HG03575 (cell line): ENCODE data around the gene LPGAT1.
"Not testable (repeated sequence)": the region's sequence is repeated elsewhere in the genome, so short reads cannot be mapped to it uniquely, and the experiment has no call there.

ENCODE experiments used
- ATAC-seq: cut with Tn5 transposase; IDR thresholded peaks from one replicate; pipeline ENCODE4 v1.9.1; 2021; ENCODE audit not compliant: unreplicated experiment, insufficient number of reproducible peaks, low FRiP score; ENCODE audit errors: extremely low read depth

Gene LPGAT1, protein sequence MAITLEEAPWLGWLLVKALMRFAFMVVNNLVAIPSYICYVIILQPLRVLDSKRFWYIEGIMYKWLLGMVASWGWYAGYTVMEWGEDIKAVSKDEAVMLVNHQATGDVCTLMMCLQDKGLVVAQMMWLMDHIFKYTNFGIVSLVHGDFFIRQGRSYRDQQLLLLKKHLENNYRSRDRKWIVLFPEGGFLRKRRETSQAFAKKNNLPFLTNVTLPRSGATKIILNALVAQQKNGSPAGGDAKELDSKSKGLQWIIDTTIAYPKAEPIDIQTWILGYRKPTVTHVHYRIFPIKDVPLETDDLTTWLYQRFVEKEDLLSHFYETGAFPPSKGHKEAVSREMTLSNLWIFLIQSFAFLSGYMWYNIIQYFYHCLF

DNA sequence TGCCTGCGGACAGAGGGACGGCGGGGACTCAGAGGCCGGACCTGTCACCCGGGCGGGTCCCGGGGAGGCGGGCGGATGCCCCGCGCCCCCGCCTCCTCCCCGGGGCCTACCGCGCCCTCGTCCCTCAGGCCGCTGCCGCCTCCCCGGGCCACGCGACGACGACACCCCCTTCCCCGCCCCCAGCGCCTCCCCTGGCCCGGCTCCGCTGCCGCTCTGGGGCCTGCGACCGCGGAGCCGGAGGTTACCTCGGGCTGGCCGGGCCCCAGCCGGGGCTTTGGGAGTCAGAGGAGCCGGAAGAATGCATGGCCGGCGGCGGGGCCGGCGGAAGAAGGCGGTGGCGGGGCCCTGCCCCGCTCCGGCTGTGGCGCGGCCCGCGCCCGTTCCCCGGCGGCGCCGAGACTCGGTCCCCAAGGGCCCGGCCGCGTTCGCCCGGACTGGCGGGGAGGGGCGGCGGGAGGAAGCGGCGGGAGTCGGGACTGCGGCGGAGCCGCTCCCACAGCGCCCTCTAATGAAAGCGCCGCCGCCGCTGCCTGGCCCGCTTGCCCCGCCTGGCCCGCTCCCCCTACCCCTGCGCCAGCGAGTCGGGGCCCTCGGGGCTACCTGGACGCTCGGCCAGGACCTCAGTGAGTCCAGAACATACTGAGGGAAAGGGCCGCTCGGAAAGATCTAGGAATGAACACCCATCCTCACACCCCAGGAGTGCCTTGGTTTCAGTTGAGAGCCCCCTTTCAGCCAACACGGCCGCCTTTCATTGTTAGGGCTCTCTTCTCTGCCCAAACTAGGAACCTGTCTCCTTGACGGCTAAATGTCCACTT is at the start of gene LPGAT1:
TSS of gene LPGAT1 (minus strand) at position 436 of the 815 bp plus-strand sequence. CDS start 1,467 bp downstream, outside the sequence.
- ATAC-seq = no peak

DNA sequence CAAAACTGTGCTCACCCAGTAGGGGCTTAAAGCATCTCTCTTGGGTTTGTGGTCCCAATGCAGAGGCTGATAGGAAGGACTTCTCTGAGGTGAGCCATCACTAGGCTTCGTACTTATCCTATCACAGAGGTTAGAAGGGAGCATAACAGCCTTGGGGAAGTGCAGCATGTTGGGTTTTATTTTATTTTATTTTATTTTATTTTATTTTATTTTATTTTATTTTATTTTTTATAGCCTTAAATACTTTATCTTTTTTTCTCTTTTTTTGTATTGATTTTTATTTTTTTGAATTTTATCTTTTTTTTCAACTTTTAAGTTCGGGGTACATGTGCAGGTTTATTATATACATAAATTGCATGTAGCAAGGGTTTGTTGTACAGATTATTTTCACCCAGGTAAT is 48.9 kb upstream of the LPGAT1 start:
- ATAC-seq = no peak

DNA sequence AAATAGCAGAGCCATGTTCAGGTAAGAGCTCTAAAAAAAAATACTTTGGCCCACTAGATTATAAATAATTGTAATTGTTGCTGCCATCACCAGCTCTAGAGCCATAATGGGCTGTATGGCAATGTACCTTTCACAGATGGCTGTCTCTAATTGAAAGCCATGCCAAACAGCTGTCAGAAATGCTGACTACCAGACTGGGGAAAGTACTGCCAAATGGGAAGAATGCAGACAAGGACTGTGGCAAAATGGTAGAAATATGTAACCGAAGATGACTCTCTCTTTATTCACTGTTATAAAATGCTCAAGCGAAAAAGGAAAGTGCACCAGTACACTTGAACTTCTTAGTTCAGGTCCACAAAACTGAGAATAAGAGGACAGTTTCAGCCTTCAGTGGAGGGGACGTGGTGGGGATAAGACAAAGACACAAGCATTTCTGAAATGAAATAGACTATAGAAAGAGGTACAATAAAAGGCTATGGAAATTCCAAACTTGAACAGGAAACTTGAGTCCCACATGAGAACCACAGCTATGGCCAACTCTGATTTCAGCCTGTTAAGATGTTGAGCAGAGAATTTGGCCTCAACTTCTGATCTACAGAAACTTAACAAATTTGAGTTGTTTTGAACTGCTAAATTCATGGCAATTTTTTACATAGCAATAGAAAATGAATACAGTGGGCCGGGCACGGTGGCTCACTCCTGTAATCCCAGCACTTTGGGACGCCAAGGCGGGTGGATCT is 46.5 kb upstream of the LPGAT1 start:
- ATAC-seq = no peak

DNA sequence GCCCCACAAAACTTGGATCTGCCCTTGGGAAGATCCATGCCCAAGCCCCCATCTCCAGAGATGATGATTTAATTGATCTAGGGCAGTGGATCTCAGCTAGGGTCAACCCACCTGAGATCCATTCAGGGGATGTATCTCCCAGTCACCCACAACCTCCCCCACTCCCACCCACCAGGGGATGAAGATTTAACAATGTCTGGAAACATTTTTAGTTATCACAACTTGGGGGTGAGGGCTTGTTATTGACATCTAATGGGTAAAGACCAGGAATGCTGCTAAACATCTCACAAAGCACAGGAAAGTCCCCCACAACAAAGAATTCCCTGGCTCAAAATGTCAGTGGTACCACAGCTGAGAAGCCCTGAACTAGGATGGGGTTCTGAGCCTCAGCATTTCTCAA is 45.0 kb upstream of the LPGAT1 start:
- ATAC-seq = no peak

DNA sequence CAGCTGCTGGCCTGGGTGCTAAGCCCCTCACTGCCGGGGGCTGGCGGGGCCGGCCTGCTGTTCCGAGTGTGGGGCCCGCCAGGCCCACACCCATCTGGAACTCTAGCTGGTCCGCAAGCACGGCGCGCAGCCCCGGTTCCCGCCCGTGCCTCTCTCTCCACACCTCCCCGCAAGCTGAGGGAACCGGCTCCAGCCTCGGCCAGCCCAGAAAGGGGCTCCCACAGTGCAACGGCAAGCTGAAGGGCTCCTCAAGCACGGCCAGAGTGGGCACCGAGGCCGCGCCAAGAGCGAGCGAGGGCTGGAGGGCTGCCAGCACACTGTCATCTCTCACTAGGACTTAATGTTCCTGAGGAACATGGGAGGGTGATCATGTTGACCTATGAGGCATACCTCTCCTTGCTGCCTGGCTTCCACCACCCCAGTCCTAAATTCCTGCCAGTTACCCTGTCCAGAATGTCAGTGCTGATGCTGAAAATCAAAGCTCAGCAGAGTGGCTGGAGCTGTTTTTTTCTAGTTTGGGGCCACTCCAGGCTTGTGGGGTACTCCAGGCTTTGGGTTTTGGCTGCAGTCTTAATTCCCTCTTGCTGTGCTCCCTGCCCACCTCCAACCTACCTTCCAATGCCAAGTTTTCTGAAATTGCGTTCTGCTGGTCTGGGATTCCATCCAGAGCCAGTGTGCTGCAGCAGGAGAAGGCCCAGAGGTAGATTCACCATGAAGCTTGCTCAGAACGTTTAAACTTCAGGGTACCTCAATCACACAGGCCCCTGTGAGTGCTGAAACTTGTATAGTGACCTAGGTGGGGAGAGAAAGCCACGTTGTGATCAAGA is 44.2 kb upstream of the LPGAT1 start:
- no peak for ATAC-seq

DNA sequence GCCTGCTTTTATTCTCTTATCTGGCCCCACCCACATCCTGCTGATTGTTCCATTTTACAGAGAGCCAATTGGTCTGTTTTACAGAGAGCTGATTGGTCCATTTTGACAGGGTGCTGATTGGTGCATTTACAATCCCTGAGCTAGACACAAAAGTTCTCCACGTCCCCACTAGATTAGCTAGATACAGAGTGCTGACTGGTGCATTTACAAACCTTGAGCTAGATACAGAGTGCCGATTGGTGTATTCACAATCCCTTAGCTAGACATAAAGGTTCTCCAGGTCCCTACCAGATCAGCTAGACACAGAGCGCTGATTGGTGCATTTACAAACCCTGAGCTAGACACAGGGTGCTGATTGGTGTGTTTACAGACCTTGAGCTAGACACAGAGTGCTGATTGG is 43.2 kb upstream of the LPGAT1 start:
- not testable (repeated sequence) for ATAC-seq

DNA sequence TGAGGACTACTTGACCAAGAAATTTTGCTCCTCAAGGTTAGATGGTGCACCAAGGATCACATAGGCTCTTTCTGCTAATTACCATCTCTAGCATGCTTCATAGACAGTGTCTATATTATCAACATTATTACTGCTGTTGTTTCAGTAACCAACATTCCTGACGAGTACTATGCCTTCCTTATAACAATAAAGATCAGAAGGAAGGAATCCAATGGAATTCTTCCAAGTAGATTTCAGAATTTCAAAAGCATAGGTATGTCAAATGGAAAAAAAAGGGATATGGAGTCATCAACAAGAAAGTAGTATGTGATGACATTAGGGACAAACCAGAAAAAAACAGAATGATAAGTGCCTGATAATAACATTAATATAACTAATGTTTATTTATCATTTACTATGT is 39.6 kb upstream of the LPGAT1 start:
- no peak for ATAC-seq

DNA sequence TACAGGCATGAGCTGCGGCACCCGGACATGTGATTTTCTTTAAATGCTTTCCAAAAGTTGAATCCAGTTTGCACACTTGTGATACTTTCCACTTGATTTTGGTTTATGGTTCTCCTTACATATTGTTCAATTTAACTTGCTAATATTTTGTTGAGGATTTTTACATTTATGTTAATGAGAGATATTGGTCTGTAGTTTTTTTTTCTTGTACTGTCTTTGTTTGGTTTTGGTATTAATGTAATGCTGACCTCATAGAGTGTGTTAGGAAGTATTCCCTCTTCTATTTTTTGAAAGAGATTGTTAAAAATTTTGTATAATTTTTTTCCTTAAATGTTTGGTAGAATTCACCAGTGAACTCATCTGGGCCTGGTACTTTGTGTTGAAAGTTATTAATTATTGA is 34.6 kb upstream of the LPGAT1 start:
- no peak for ATAC-seq

DNA sequence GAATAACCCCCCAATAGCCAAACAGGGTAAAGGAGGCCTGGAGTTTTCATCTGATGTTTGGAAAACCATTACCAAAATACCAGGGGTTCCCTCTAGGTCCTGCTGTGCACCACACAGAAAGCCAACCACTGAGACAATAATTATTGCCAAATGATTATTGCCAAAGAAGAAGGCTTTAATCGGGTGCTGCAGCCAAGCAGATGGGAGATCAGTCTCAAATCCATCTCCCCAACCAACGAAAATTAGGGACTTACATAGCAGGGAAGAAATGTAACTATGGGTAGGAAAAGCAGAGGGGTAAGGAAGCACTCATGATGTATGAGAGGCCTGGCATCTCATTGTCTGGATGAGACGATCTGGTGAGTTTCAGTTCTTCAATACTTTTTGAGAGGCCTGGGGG is 28.8 kb upstream of the LPGAT1 start:
- ATAC-seq = no peak

DNA sequence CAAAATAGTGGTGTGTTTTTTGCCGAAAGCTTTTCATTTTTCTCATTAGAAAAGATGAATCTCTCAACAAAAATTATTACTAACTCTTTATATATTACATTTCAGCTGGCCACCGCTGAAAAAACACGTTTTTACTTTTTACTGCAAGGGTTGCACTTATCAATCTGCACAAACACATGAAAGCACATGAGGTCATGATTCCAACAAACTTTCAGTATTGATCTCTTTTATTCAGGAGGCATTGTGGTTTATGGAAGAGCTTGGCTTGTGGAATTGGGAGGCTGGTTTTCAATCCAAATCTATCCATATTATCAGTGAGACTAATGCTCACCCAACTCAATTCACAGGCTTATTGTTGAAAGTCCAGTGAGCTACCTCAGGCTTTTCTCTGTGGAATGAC is 20.6 kb upstream of the LPGAT1 start:
- ATAC-seq = no peak

DNA sequence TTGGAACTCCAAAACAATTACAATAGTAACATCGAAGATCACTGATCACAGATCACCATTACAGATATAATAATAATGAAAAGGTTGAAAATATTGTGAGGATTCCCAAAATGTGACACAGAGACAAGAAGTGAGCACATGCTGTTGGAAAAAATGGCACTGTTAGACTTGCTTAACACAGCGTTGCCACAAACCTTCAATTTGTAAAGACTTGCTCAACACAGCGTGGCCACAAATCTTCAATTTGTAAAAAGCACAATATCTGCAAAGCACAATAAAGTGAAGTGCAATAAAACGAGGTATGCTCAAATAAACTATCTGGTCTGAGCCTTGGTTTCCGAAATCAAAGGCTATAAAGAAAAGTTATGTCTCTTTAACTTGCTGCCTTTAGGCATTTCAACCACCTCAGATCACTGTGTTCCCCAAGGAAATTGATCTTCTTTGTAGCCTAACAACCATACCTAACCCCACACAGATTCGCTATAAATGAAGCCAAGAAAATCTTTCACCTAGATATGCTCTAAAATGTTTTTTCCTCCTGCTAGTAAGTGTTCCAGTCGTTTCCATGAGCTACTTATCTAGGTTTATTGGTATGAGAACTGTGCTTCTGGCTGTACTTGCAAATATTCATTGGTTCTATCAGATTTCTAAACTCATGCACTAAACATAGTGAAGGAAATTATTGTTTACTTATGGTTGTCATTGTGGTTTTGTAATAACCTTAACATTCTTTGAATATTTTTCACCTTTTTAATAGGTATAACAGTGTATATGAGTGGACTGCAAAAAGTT is 13.1 kb upstream of the LPGAT1 start:
- no peak for ATAC-seq

DNA sequence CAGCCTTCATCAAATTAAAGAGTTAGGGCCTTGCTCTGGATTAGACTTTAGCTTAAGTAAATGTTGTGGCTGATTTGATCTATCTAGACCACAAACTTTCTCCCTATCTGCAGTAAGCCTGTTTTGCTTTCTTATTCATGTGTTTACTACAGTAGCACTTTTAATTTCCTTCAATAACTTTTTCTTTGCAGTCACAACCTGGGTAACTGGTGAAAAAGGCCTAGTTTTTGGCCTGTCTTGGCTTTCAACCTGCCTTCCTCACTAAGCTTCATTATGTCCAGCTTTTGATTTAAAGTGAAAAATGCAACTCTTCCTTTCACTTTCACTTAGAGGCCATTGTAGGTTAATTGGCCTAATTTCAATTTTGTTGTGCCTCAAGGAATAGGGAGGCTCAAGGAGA is 12.5 kb upstream of the LPGAT1 start:
- ATAC-seq = no peak

DNA sequence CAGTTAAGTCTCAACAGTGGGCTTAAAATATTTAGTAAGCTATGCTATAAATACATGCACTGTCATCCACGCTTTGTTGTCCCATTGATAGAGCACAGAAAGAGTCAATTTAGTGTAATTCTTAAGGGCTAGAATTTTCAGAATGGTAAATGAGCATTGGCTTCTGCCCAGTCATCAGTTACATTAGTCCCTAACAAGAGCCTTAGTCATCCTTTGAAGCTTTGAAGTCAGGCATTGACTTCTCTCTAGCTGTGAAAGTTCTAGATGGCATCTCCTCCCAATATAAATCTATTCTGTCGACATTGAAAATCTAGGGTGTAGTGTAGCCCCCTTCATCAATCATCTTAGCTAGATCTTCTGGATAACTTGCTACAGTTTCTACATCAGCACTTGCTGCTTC is 12.0 kb upstream of the LPGAT1 start:
- no peak for ATAC-seq

DNA sequence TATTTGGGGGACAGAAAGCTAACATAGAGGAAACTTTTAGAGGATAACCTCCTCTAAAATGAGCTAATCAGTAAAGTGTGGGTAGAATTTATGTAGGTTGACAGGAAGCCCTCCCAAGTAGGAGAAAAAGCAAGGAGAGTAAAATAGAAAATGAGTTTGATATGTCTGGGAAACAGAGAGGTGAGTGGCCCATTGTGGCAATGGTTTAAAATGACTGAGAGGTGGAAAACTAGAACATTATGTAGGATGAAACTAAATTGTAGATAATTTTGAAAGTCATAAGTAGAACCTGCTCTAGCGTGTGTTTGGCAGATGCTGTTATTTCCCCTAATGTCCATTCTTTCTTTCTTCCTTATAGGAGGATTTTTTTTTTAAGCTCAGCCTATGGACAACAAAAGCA is 8.5 kb upstream of the LPGAT1 start:
- ATAC-seq = no peak

DNA sequence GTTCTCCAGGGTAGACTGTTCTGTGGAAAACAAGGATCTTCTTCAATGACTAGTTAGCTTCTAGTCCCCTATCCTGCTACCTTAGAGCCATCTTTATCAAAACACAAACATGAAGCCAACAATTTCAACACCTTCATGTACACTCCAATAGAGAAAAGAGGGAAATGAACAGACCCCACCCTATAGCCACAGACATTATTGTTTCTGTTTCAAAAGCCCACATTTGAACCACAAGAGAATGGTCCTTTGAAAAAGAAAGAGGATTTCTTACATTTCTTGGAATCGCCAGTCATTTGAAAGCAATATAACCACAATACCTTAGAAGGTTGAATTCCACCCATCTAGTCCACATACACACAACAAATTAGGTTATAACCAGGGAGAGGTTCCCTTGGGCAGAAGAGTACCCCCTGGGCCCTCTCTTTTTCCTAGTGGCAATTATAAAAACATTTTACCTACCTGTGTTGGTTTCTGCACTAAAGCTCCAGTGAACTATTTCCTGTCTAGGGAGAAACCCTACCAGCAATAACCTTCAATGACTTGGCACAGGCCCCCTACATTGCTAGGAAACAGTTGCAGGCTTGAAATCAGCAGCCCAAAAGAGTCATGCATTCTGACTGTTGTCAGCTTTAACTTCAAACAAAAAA is 2.7 kb upstream of the LPGAT1 start:
- no peak for ATAC-seq

DNA sequence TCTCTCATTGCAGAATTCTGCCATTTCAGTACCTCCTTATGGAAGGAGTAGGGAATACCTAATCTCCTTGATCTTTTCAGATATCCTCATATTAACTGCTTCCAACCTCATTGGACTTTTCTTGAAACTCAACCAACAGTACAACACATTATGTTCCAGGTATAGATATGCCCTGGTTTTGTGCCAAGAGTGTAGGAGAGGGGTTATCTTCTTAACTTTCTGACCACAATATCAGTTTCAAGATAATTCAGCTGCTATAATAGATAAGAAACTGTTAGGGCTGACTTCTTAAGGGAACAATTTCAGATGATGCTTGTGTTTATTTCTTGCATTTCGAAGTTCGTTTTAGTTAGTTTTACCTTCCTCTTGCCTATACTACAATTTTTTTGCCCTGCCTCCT is 2.1 kb upstream of the LPGAT1 start:
- no peak for ATAC-seq

DNA sequence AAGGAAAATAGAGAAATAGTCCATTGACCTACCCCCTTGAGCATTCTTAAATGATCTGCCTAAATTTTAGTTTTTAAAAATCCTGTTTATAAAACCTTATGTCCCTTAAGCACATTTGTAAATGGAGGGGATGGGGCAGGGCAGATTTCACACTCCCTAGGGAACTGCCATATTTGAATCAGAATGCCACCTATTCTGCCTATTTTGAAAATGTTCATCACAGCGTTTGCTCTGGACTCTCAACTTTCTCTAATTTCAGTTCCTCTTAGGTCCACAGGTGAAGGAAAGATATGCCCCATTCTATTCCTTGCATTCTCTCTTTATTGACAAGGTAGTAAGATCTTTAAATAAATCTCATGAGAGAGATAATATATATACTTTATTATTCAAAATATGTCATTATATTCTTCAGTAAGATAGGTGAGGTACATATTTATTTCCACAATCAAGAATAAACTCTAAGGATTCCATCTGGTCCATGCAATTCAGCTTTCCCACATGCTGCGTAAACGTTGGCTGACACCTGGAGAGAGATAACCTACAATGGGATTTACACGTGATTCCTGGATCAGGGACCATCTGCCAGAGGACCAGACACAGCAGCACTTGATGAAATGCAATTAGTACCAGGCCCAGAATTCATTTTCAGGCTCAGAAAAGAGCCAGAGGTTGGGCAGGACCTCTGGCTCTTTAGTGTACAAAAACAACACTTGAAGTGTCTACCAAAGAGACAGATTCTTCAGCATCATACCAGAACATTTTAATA is 1.2 kb upstream of the LPGAT1 start:
- no peak for ATAC-seq
